ENCODE measurements around the gene R3HDM1. TPM values are rescaled to one million over a fixed set of nuclear protein-coding genes. Genes with fewer than 3 reads are reported as not detected.
A peak's percentile ranks its signal among the peaks of the same experiment; 100 is the strongest.
"Not testable (repeated sequence)": the region's sequence is repeated elsewhere in the genome, so short reads cannot be mapped to it uniquely, and the experiment has no call there.

Gene R3HDM1
- total and polyA plus RNA-seq, 12 donors, result 9.4 to 42.7 (median 20.9) TPM

- Histone ChIP-seq H3K36me3 (replicated peaks in 1 of 2) (no peaks in the 10 kb centered on the region), H3K27me3 (no peaks in the 10 kb centered on the region), H3K4me1 (replicated peaks in 1 of 2) (peaks cover 0 to 6% of the 10 kb centered on the region in 2 donors), H3K27ac (no peak overlapping the region), H3K9me3 (replicated peaks in 1 of 3) (no peaks in the 10 kb centered on the region), H3K4me3 (no peak overlapping the region)
- no peak for DNase-seq
- TF ChIP-seq POLR2A (IDR thresholded peaks at IDR 0.05) (no peak), CTCF (IDR thresholded peaks at IDR 0.05) (no peak)
- WGBS, 4 donors, result 96 to 100% (median 100%) methylated on average over 1 of the region's 1 CpG
- intact Hi-C loops (cut with DNase I), result no loop called here
These were observed 5.5 kb upstream of the R3HDM1 start for GRCh38 chr2:135525786-135526185.

- WGBS, 4 donors, result 85 to 93% (median 90%) methylated on average over 3 of the region's 3 CpGs
- Histone ChIP-seq H3K4me3 (no peak overlapping the region), H3K4me1 (replicated peaks in 1 of 2) (peaks cover 9% of the 10 kb centered on the region in 2 donors), H3K9me3 (replicated peaks in 1 of 3) (no peaks in the 10 kb centered on the region), H3K27ac (no peak overlapping the region), H3K27me3 (no peaks in the 10 kb centered on the region), H3K36me3 (replicated peaks in 1 of 2) (no peaks in the 10 kb centered on the region)
- TF ChIP-seq POLR2A (IDR thresholded peaks at IDR 0.05) (no peak), CTCF (IDR thresholded peaks at IDR 0.05) (no peak)
- intact Hi-C loops (cut with DNase I), result no loop called here
- DNase-seq, result no peak
These were observed 3.3 kb upstream of the R3HDM1 start for GRCh38 chr2:135528006-135528405.

GRCh38 chr2:135530313-135531230 lies 712 bp upstream of the R3HDM1 start, which contains the start of gene ZRANB3:
TSS of gene ZRANB3 (minus strand) at chr2:135531218.
- 0 to 1% (median 0%) methylated on average over 41 to 46 of the region's 46 CpGs for WGBS, 4 donors
- Histone ChIP-seq H3K4me3 (peak within 1 kb of the TSS; percentile 58 to 97 (median 77)), H3K27ac (peak within 1 kb of the TSS; percentile 72 to 97 (median 93)), H3K27me3 (no peaks in the 10 kb centered on the region), H3K36me3 (replicated peaks in 1 of 2) (no peaks in the 10 kb centered on the region), H3K9me3 (replicated peaks in 1 of 3) (no peaks in the 10 kb centered on the region), H3K4me1 (replicated peaks in 1 of 2) (peaks cover 9% of the 10 kb centered on the region in 2 donors)
- intact Hi-C loops (cut with DNase I), result no loop called here
- peak; percentile 93 to 99 (median 98) for DNase-seq
- TF ChIP-seq CTCF (IDR thresholded peaks at IDR 0.05) (peak in 1 of 6 experiments; percentile 7), POLR2A (IDR thresholded peaks at IDR 0.05) (peak in 1 of 2 donors; percentile 24)

- H3K4me1 ChIP-seq (replicated peaks in 1 of 2), result peaks cover 9 to 15% of the 10 kb centered on the region in 2 donors
- no peak for DNase-seq
- 42 to 50% (median 45%) methylated on average over 3 of the region's 3 CpGs for WGBS, 4 donors
- intact Hi-C loops (cut with DNase I), result no loop called here
- H3K36me3 ChIP-seq (replicated peaks in 1 of 2), result no peaks in the 10 kb centered on the region
- no peak overlapping the region for H3K27ac ChIP-seq
- H3K4me3 ChIP-seq, result no peak overlapping the region
- TF ChIP-seq CTCF (IDR thresholded peaks at IDR 0.05) (no peak), POLR2A (IDR thresholded peaks at IDR 0.05) (no peak)
- H3K27me3 ChIP-seq, result no peaks in the 10 kb centered on the region
- no peaks in the 10 kb centered on the region for H3K9me3 ChIP-seq (replicated peaks in 1 of 3)
These were observed 1.3 kb downstream of the R3HDM1 start for GRCh38 chr2:135532581-135532980.

- intact Hi-C loops (cut with DNase I), result not testable (repeated sequence)
- WGBS, 4 donors, result 95 to 98% (median 98%) methylated on average over 15 of the region's 15 CpGs
These were observed 2.3 kb downstream of the R3HDM1 start for GRCh38 chr2:135533545-135533944.

More at GRCh38 chr2:135533545-135533944, 2.3 kb downstream of the R3HDM1 start:
- not testable (repeated sequence) for H3K9me3 ChIP-seq (replicated peaks in 1 of 3); H3K27me3 ChIP-seq; H3K27ac ChIP-seq; DNase-seq; H3K36me3 ChIP-seq (replicated peaks in 1 of 2); H3K4me3 ChIP-seq
- H3K4me1 ChIP-seq (replicated peaks in 1 of 2), result peaks cover 9 to 15% of the 10 kb centered on the region in 2 donors
